ENCODE data around the gene THOC1. TPM values are rescaled to one million over a fixed set of nuclear protein-coding genes. Genes with fewer than 3 reads are reported as not detected.

THOC1 gene
- polyA plus RNA-seq, 3 donors: 7.8 to 18.3 (median 8.9) TPM

- H3K36me3 Mint-ChIP-seq: peaks cover 71 to 77% of the 10 kb centered on the region in 2 donors
- H3K4me3 Mint-ChIP-seq: no peak overlapping the region
Observed at GRCh38 chr18:217532-218336, 50.1 kb downstream of the THOC1 start.

GRCh38 chr18:215448-216010, 52.3 kb downstream of the THOC1 start:
- Mint-ChIP-seq H3K27ac (peak overlapping the region in 2 of 7 donors; percentile 69 to 76), H3K36me3 (peaks cover 73 to 82% of the 10 kb centered on the region in 2 donors)

More at GRCh38 chr18:217532-218336, 50.1 kb downstream of the THOC1 start:
- Histone ChIP-seq H3K4me1 (ENCODE audit: control insufficient read depth in 1 of 2, insufficient read depth in 2 of 2, low read length in 2 of 2) (no peaks in the 10 kb centered on the region), H3K9ac (ENCODE audit: insufficient read depth, low read length, poor library complexity, severe bottlenecking) (no peak overlapping the region), H3K9me3 (replicated peaks in 1 of 2; ENCODE audit: control insufficient read depth in 1 of 2, insufficient read depth in 1 of 2, low read length in 2 of 2) (no peaks in the 10 kb centered on the region), H3K27me3 (ENCODE audit: control insufficient read depth in 2 of 2, insufficient read depth in 2 of 2, low read length in 2 of 2) (no peaks in the 10 kb centered on the region), H4K20me1 (ENCODE audit: insufficient read depth, low read length) (no peaks in the 10 kb centered on the region), H3K27ac (ENCODE audit: low read depth in 1 of 2, low read length in 2 of 2) (peak overlapping the region in 1 of 2 donors; percentile 17), H3K4me3 (replicated peaks in 1 of 3; ENCODE audit: low read depth in 2 of 3, low read length in 3 of 3) (no peak overlapping the region), H2AFZ (ENCODE audit: insufficient read depth, low read depth, low read length, poor library complexity, severe bottlenecking) (no peak overlapping the region), H3K79me2 (ENCODE audit: insufficient read depth, low read length) (no peaks in the 10 kb centered on the region), H3K36me3 (replicated peaks in 1 of 2; ENCODE audit: control insufficient read depth in 1 of 2, insufficient read depth in 2 of 2, low read length in 2 of 2) (peaks cover 70 to 88% of the 10 kb centered on the region in 2 donors), H3K4me2 (replicated peaks; ENCODE audit: extremely low read depth, low read length, poor library complexity, severe bottlenecking) (no peak overlapping the region)
- Mint-ChIP-seq H3K27ac (peak overlapping the region in 2 of 7 donors; percentile 75 to 82), H3K9me3 (no peaks in the 10 kb centered on the region), H3K27me3 (ENCODE audit: low read depth in 3 of 3) (peaks cover 0 to 2% (median 0%) of the 10 kb centered on the region in 3 donors), H3K4me1 (no peaks in the 10 kb centered on the region)
- no peak for DNase-seq
- 71% methylated on average over 3 of the region's 5 CpGs for WGBS (ENCODE audit: insufficient coverage)
- intact Hi-C loops (cut with micrococcal nuclease): no loop called here
- TF ChIP-seq CTCF (IDR thresholded peaks at IDR 0.05): no peak

More at GRCh38 chr18:215448-216010, 52.3 kb downstream of the THOC1 start:
- Histone ChIP-seq H2AFZ (ENCODE audit: insufficient read depth, low read depth, low read length, poor library complexity, severe bottlenecking) (no peak overlapping the region), H3K4me2 (replicated peaks; ENCODE audit: extremely low read depth, low read length, poor library complexity, severe bottlenecking) (no peak overlapping the region), H3K4me3 (replicated peaks in 1 of 3; ENCODE audit: low read depth in 2 of 3, low read length in 3 of 3) (no peak overlapping the region), H3K4me1 (ENCODE audit: control insufficient read depth in 1 of 2, insufficient read depth in 2 of 2, low read length in 2 of 2) (no peaks in the 10 kb centered on the region), H3K27me3 (ENCODE audit: control insufficient read depth in 2 of 2, insufficient read depth in 2 of 2, low read length in 2 of 2) (no peaks in the 10 kb centered on the region), H3K36me3 (replicated peaks in 1 of 2; ENCODE audit: control insufficient read depth in 1 of 2, insufficient read depth in 2 of 2, low read length in 2 of 2) (peaks cover 77 to 94% of the 10 kb centered on the region in 2 donors), H3K79me2 (ENCODE audit: insufficient read depth, low read length) (no peaks in the 10 kb centered on the region), H3K9me3 (replicated peaks in 1 of 2; ENCODE audit: control insufficient read depth in 1 of 2, insufficient read depth in 1 of 2, low read length in 2 of 2) (no peaks in the 10 kb centered on the region), H3K9ac (ENCODE audit: insufficient read depth, low read length, poor library complexity, severe bottlenecking) (no peak overlapping the region), H4K20me1 (ENCODE audit: insufficient read depth, low read length) (no peaks in the 10 kb centered on the region), H3K27ac (ENCODE audit: low read depth in 1 of 2, low read length in 2 of 2) (no peak overlapping the region)
- Mint-ChIP-seq H3K4me1 (no peaks in the 10 kb centered on the region), H3K4me3 (no peak overlapping the region), H3K9me3 (no peaks in the 10 kb centered on the region), H3K27me3 (ENCODE audit: low read depth in 3 of 3) (peaks cover 0 to 2% (median 0%) of the 10 kb centered on the region in 3 donors)
- 100% methylated on average over 2 of the region's 5 CpGs for WGBS (ENCODE audit: insufficient coverage)
- TF ChIP-seq CTCF (IDR thresholded peaks at IDR 0.05): no peak
- no peak for DNase-seq
- intact Hi-C loops (cut with micrococcal nuclease): no loop called here
